HG03571 (cell line): ENCODE data around the gene ACAP3.

ENCODE experiments used
- ATAC-seq: cut with Tn5 transposase; IDR thresholded peaks from one replicate; pipeline ENCODE4 v1.9.1; 2021; ENCODE audit not compliant: unreplicated experiment

The ACAP3 gene

GRCh38 chr1:1332031-1332755, 24.5 kb upstream of the ACAP3 start:
- no peak for ATAC-seq

DNA sequence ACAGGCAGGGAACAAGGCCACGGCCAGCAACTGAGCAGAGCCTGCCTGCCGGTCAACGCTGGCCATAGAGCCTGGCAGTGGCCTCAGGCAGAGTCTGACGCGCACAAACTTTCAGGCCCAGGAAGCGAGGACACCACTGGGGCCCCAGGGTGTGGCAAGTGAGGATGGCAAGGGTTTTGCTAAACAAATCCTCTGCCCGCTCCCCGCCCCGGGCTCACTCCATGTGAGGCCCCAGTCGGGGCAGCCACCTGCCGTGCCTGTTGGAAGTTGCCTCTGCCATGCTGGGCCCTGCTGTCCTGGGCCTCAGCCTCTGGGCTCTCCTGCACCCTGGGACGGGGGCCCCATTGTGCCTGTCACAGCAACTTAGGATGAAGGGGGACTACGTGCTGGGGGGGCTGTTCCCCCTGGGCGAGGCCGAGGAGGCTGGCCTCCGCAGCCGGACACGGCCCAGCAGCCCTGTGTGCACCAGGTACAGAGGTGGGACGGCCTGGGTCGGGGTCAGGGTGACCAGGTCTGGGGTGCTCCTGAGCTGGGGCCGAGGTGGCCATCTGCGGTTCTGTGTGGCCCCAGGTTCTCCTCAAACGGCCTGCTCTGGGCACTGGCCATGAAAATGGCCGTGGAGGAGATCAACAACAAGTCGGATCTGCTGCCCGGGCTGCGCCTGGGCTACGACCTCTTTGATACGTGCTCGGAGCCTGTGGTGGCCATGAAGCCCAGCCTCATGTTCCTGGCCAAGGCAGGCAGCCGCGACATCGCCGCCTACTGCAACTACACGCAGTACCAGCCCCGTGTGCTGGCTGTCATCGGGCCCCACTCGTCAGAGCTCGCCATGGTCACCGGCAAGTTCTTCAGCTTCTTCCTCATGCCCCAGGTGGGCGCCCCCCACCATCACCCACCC, 23.6 kb upstream of the ACAP3 start, which contains the start of gene TAS1R3:
Gene TAS1R3, plus strand, starts transcription at position 213 of the 898 bp plus-strand sequence. Its CDS starts 66 bp downstream, at position 279.
- no peak for ATAC-seq

DNA sequence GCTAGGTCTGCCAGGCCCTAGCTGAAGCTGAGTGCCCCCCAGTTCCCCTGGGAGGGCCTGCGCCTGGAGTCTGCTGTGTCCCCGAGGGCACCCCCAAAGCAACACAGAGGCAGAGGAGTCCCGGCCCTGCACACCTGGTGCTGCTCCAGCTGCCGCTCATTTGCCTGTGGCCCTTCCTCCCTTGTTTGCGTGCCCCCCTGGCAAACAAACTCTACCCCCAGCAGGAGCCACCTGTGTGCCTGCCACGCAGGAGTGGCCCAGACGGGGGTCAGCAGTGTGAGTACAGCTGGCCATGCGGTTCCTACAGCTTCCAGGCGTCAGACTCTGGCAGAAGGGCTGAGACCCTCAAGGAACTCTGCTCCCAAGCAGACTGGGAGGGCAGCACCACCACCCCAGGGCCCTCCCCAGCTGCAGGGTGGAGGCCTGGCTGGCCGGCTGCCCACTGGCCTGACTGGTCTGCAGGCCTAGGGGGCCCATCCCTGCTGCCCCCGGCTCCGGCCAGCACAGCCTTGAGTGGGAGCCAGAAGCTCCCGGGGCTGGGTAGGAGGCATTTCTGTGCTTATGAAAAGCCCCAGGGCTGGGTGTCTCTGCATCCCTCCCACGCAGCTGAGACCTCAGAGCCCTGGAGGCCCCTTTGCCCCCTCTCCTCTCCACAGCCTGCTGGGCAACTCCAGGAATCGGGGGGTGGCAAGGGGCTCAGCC, 22.8 kb upstream of the ACAP3 start:
- no peak for ATAC-seq

DNA sequence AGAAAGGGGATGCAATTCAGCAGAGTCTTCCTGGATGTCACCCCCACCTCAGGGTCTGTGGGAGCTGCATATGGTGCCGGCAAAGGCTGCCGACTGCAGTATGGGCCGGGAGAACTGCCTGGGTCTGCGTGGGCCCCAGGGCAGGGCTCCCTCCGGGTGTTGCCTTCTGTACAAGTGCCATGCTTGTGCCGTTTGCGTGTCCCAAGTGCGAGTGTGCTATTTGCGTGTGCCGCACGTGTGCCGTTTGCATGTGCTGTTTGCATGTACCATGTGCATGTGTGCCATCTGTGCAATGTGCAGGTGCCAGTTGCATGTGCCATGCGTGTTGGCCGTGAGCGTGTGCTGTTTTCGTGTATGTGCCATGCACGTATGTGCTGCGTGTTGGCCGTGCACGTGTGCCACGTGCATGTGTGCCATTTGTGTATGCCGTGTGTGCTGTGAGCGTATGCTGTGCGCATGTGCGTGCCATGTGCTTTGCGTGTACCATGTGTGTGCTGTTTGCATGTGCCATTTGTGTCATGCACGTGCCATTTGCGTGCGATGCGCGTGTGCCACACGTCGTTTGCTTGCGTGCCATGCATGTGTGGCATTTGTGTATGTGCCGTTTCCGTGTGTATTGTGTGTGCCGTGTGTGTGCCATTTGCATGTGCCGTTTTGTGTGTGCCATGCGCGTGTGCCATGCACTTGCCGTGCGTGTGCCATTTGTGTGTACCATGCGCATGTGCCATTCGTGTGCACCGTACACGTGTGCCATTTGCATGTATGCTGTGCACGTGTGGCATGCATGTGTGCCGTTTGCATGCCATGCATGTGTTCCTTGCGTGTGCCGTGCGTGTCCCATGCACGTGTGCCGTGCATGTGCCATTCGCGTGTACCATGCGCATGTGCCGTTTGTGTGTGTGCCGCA, 21.8 kb upstream of the ACAP3 start:
- ATAC-seq, result no peak

DNA sequence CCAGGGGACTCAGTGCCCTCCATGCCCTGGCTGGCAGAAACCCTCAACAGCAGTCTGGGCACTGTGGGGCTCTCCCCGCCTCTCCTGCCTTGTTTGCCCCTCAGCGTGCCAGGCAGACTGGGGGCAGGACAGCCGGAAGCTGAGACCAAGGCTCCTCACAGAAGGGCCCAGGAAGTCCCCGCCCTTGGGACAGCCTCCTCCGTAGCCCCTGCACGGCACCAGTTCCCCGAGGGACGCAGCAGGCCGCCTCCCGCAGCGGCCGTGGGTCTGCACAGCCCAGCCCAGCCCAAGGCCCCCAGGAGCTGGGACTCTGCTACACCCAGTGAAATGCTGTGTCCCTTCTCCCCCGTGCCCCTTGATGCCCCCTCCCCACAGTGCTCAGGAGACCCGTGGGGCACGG, 20.5 kb upstream of the ACAP3 start:
- no peak for ATAC-seq

DNA sequence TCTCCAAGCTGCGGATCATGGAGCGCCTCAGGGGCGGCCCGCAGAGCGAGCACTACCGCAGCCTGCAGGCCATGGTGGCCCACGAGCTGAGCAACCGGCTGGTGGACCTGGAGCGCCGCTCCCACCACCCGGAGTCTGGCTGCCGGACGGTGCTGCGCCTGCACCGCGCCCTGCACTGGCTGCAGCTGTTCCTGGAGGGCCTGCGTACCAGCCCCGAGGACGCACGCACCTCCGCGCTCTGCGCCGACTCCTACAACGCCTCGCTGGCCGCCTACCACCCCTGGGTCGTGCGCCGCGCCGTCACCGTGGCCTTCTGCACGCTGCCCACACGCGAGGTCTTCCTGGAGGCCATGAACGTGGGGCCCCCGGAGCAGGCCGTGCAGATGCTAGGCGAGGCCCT, 19.6 kb upstream of the ACAP3 start:
- no peak for ATAC-seq

DNA sequence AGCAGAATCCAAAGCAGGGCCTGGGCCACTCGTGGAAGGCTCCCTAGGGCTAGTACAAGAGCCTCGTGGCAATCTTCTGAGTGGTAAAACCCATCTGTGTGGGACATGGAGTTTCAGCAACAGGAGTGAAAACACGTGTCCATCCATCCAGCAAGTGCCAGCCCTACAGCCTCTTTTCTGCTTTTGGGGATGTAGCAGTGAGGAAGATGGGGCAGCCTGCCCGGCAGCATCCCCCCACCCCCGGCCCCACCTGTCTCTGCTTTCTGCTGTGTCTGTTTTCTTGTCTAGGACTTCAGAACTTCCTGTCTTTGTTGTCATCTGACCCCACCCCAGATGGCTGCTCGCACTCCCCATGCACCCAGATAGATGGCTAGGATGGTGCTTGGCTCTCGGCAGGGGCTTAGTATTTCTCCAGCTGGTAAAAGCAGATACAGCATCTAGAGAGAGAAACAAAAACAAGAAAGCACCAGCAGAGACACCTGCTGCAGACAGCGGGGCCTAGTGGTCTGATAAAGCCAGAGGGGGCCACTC, 18.4 kb upstream of the ACAP3 start:
- ATAC-seq, result no peak

DNA sequence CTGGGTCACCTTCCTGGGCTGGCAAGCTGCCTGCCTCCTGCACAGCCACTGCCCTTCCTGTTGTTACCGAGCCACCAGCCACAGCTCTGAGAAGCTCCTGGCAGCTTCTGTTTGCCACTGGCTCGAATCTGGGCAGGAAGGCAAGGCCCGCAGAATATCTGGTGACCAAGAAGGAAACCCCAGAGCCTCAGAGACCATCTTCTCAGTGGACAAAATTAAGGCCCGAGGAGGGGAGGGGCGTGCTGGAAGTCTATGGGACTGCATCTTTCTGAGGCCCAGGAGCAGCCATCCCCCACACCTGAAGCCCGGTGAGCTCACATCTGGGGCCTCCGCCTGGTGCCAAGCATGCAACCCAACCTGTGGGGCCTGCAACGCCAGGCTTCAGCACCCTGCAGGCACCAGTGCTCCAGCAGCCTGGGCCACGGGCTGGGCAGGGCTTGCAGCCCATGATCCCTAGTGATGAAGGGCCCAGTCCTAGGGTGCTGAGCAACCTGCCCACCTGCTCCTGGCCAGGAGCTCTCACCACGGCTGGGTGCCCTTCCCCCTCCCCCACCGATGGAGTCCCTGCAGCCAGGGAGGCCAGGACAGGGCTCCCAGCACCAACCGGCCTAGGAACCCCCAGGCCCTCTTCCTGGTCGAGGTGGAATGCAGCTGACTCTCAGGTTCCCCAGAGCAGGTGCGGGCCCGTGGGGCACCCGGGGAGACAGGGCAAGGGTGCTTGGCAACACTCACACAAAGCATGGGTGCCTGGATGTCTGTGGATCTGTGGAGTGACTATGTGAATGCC, 17.8 kb upstream of the ACAP3 start:
- no peak for ATAC-seq

GRCh38 chr1:1324524-1325287, 17.0 kb upstream of the ACAP3 start, which contains the start of the genes CPTP and INTS11:
Gene CPTP (plus strand): TSS chr1:1324802. CDS start chr1:1326911, 2,109 bp downstream.
Gene INTS11 (minus strand): TSS chr1:1324660. CDS start chr1:1324608, 52 bp downstream.
- ATAC-seq, result peak; percentile 53

GRCh38 chr1:1324084-1324523, 16.4 kb upstream of the ACAP3 start:
- ATAC-seq, result peak; percentile 15

GRCh38 chr1:1322952-1323351, 15.2 kb upstream of the ACAP3 start:
- ATAC-seq, result no peak

- no peak for ATAC-seq
Measured at GRCh38 chr1:1322418-1322817, 14.7 kb upstream of the ACAP3 start.

DNA sequence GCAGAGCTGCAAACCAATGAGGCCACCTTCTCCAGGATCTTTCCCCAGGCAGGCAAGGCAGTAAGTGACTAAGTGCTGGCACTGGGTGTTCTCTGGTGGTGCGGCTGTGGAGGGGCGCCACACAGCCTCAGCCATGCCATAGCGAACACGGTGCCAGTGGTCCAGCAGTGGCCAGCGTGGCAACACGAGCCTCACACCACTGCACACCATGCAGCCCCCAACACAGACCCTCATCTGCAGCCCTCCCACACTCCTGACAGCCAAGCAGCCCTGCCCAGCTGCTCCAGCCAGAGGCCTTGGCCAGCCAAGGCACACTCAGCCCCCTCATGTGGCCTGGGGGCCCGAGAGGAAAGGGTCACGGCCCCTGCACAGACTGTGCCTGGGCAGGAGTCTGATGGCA, 13.7 kb upstream of the ACAP3 start:
- ATAC-seq, result no peak

GRCh38 chr1:1320666-1321448, 13.1 kb upstream of the ACAP3 start:
- ATAC-seq, result no peak

DNA sequence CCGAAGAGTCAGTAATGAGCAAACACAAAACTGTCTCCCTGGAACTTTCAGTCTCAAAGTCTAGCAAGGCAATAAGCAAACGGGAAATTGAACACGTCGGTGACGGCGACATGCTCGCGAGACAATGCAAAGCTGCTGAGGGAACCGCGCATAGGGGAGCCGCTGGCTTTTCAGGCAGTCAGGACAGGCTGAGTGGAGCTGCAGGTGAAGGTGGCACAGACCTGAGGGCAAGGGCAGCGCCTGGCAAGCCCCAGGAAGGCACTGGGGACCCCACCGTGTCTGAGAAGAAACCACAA, 11.9 kb upstream of the ACAP3 start:
- no peak for ATAC-seq

- no peak for ATAC-seq
Measured at GRCh38 chr1:1318777-1319645, 11.3 kb upstream of the ACAP3 start.

- ATAC-seq, result no peak
Measured at GRCh38 chr1:1318131-1318652, 10.5 kb upstream of the ACAP3 start.
